22Rv1 (cell line): ENCODE measurements around the gene MADD.

Source experiments
- CTCF ChIP-seq: fragments of 450-650 bp; IDR thresholded peaks from 2 replicates; pipeline ENCODE4 v1.5.1; 2017; ENCODE audit warnings: mild to moderate bottlenecking
- ZFX ChIP-seq: fragments of 450-650 bp; IDR thresholded peaks from 2 replicates; pipeline ENCODE4 v1.6.1; 2017; ENCODE audit warnings: antibody characterized with exemption, borderline replicate concordance

- no peak for TF ChIP-seq CTCF
- TF ChIP-seq ZFX, result no peak
Measured at GRCh38 chr11:47289856-47290255, 19.9 kb downstream of the MADD start.
